ENCODE data around the gene PAAF1.

The PAAF1 gene

GRCh38 chr11:73972620-73973449 is 96.0 kb downstream of the PAAF1 start:
- no peak overlapping the region for H2BK12ac ChIP-seq (ENCODE audit: low read length)
- no peaks in the 10 kb centered on the region for H3K27me3 ChIP-seq (ENCODE audit: control insufficient read depth in 3 of 3, insufficient read depth in 3 of 3, low read depth in 1 of 3, low read length in 3 of 3)
- no peak for DNase-seq (ENCODE audit: low spot score)
- no peak overlapping the region for H2AK5ac ChIP-seq (ENCODE audit: low read depth, low read length)
- no peak overlapping the region for H3K23ac ChIP-seq (ENCODE audit: low read depth, low read length, poor library complexity)
- H3K4ac ChIP-seq (ENCODE audit: low read length), result no peak overlapping the region
- no peak overlapping the region for H3K9ac ChIP-seq (ENCODE audit: low read depth, low read length, poor library complexity)
- no peak overlapping the region for H3K4me3 ChIP-seq (ENCODE audit: low read length in 2 of 2)
- no CpG with 5 or more reads among the region's 11 CpGs for WGBS, 2 donors (ENCODE audit: extremely low coverage in 2 of 2, insufficient read length in 2 of 2, insufficient replicate concordance in 1 of 2)
- no peaks in the 10 kb centered on the region for H3K79me1 ChIP-seq (ENCODE audit: low read depth, low read length)
- H3K9me3 ChIP-seq (replicated peaks in 1 of 2; ENCODE audit: control insufficient read depth in 2 of 2, insufficient read depth in 1 of 2, low read depth in 1 of 2, low read length in 2 of 2), result no peaks in the 10 kb centered on the region
- H2BK15ac ChIP-seq (ENCODE audit: low read length), result no peak overlapping the region
- no peak overlapping the region for H4K8ac ChIP-seq (ENCODE audit: low read depth, low read length)
- H2BK120ac ChIP-seq (ENCODE audit: low read depth, low read length), result no peak overlapping the region
- peaks cover 0 to 2% of the 10 kb centered on the region in 2 donors for H3K4me1 ChIP-seq (ENCODE audit: control insufficient read depth in 2 of 2, insufficient read depth in 1 of 2, low read depth in 1 of 2, low read length in 2 of 2)
- H4K91ac ChIP-seq (ENCODE audit: low read depth, low read length, poor library complexity), result no peak overlapping the region
- peaks cover 30 to 35% of the 10 kb centered on the region in 2 donors for H3K36me3 ChIP-seq (replicated peaks in 1 of 2; ENCODE audit: control insufficient read depth in 2 of 2, insufficient read depth in 2 of 2, low read length in 2 of 2)
- no peak overlapping the region for H3K18ac ChIP-seq (ENCODE audit: low read length)
- no peak overlapping the region for H3K4me2 ChIP-seq (ENCODE audit: insufficient read depth, low read length, poor library complexity, severe bottlenecking)
- no peak overlapping the region for H2AFZ ChIP-seq (ENCODE audit: low read length)
- H3K27ac ChIP-seq (replicated peaks; ENCODE audit: low read length), result no peak overlapping the region
- no peak overlapping the region for H2BK5ac ChIP-seq (ENCODE audit: low read length)
- H3K14ac ChIP-seq (ENCODE audit: low read length), result no peak overlapping the region

GRCh38 chr11:73974604-73975478 is 98.0 kb downstream of the PAAF1 start:
- 100% methylated on average over 1 of the region's 13 CpGs for WGBS, 2 donors (ENCODE audit: extremely low coverage in 2 of 2, insufficient read length in 2 of 2, insufficient replicate concordance in 1 of 2)
- no peak for DNase-seq (ENCODE audit: low spot score)
- Histone ChIP-seq H3K4me3 (ENCODE audit: low read length in 2 of 2) (no peak overlapping the region), H3K14ac (ENCODE audit: low read length) (no peak overlapping the region), H3K36me3 (replicated peaks in 1 of 2; ENCODE audit: control insufficient read depth in 2 of 2, insufficient read depth in 2 of 2, low read length in 2 of 2) (peaks cover 43 to 55% of the 10 kb centered on the region in 2 donors), H3K27ac (replicated peaks; ENCODE audit: low read length) (no peak overlapping the region), H3K79me1 (ENCODE audit: low read depth, low read length) (no peaks in the 10 kb centered on the region), H2BK120ac (ENCODE audit: low read depth, low read length) (no peak overlapping the region), H3K23ac (ENCODE audit: low read depth, low read length, poor library complexity) (no peak overlapping the region), H2AFZ (ENCODE audit: low read length) (no peak overlapping the region), H3K27me3 (ENCODE audit: control insufficient read depth in 3 of 3, insufficient read depth in 3 of 3, low read depth in 1 of 3, low read length in 3 of 3) (no peaks in the 10 kb centered on the region), H3K4me1 (ENCODE audit: control insufficient read depth in 2 of 2, insufficient read depth in 1 of 2, low read depth in 1 of 2, low read length in 2 of 2) (peaks cover 0 to 5% of the 10 kb centered on the region in 2 donors), H3K9ac (ENCODE audit: low read depth, low read length, poor library complexity) (no peak overlapping the region), H3K9me3 (replicated peaks in 1 of 2; ENCODE audit: control insufficient read depth in 2 of 2, insufficient read depth in 1 of 2, low read depth in 1 of 2, low read length in 2 of 2) (no peaks in the 10 kb centered on the region), H3K4me2 (ENCODE audit: insufficient read depth, low read length, poor library complexity, severe bottlenecking) (no peak overlapping the region), H2BK15ac (ENCODE audit: low read length) (no peak overlapping the region), H2BK5ac (ENCODE audit: low read length) (no peak overlapping the region), H3K4ac (ENCODE audit: low read length) (no peak overlapping the region), H2AK5ac (ENCODE audit: low read depth, low read length) (no peak overlapping the region), H3K18ac (ENCODE audit: low read length) (no peak overlapping the region), H4K91ac (ENCODE audit: low read depth, low read length, poor library complexity) (no peak overlapping the region), H4K8ac (ENCODE audit: low read depth, low read length) (no peak overlapping the region), H2BK12ac (ENCODE audit: low read length) (no peak overlapping the region)

- no peak overlapping the region for H2BK5ac ChIP-seq (ENCODE audit: low read length)
- H3K36me3 ChIP-seq (replicated peaks in 1 of 2; ENCODE audit: control insufficient read depth in 2 of 2, insufficient read depth in 2 of 2, low read length in 2 of 2), result peaks cover 48 to 60% of the 10 kb centered on the region in 2 donors
- no peak overlapping the region for H3K9ac ChIP-seq (ENCODE audit: low read depth, low read length, poor library complexity)
- H3K9me3 ChIP-seq (replicated peaks in 1 of 2; ENCODE audit: control insufficient read depth in 2 of 2, insufficient read depth in 1 of 2, low read depth in 1 of 2, low read length in 2 of 2), result no peaks in the 10 kb centered on the region
- WGBS, 2 donors (ENCODE audit: extremely low coverage in 2 of 2, insufficient read length in 2 of 2, insufficient replicate concordance in 1 of 2), result no CpG with 5 or more reads among the region's 6 CpGs
- no peak overlapping the region for H3K18ac ChIP-seq (ENCODE audit: low read length)
- H4K91ac ChIP-seq (ENCODE audit: low read depth, low read length, poor library complexity), result no peak overlapping the region
- no peak for DNase-seq (ENCODE audit: low spot score)
- H4K8ac ChIP-seq (ENCODE audit: low read depth, low read length), result no peak overlapping the region
- H3K4ac ChIP-seq (ENCODE audit: low read length), result no peak overlapping the region
- H3K27ac ChIP-seq (replicated peaks; ENCODE audit: low read length), result no peak overlapping the region
- H2AK5ac ChIP-seq (ENCODE audit: low read depth, low read length), result no peak overlapping the region
- no peak overlapping the region for H2AFZ ChIP-seq (ENCODE audit: low read length)
- H3K23ac ChIP-seq (ENCODE audit: low read depth, low read length, poor library complexity), result no peak overlapping the region
- no peak overlapping the region for H3K4me3 ChIP-seq (ENCODE audit: low read length in 2 of 2)
- no peak overlapping the region for H3K14ac ChIP-seq (ENCODE audit: low read length)
- no peak overlapping the region for H3K4me2 ChIP-seq (ENCODE audit: insufficient read depth, low read length, poor library complexity, severe bottlenecking)
- no peaks in the 10 kb centered on the region for H3K27me3 ChIP-seq (ENCODE audit: control insufficient read depth in 3 of 3, insufficient read depth in 3 of 3, low read depth in 1 of 3, low read length in 3 of 3)
- H2BK15ac ChIP-seq (ENCODE audit: low read length), result no peak overlapping the region
- peaks cover 0 to 10% of the 10 kb centered on the region in 2 donors for H3K4me1 ChIP-seq (ENCODE audit: control insufficient read depth in 2 of 2, insufficient read depth in 1 of 2, low read depth in 1 of 2, low read length in 2 of 2)
- H2BK12ac ChIP-seq (ENCODE audit: low read length), result no peak overlapping the region
- no peak overlapping the region for H2BK120ac ChIP-seq (ENCODE audit: low read depth, low read length)
- H3K79me1 ChIP-seq (ENCODE audit: low read depth, low read length), result no peaks in the 10 kb centered on the region
These were observed 98.6 kb downstream of the PAAF1 start for GRCh38 chr11:73975479-73975757.

Measured in neuronal stem cell (in vitro differentiated cells).